Fibroblast of villous mesenchyme (primary cell): Measurements from ENCODE around the gene CTNNA1. TPM values are rescaled to one million over a fixed set of nuclear protein-coding genes. Genes with fewer than 3 reads are reported as not detected.

Source experiments
- DNase-seq: peaks from one replicate; pipeline ENCODE4 v3.0.0-alpha.2; 2010; ENCODE audit warnings: low read depth
- H3K4me3 ChIP-seq: 2 replicates; pipeline ENCODE4 v1.5.1; 2011; ENCODE audit warnings: low read depth, mild to moderate bottlenecking, low read length
- total RNA-seq: library from RNA; depleted of rRNA; stranded (reverse); fragments of >200 nt; gene quantifications from 2 replicates; pipeline ENCODE4 v1.2.3, GENCODE V29; 2012
- TF ChIP-seq, protein P1 (sequence below): IDR thresholded peaks from 2 replicates; pipeline ENCODE4 v1.5.1; 2012; ENCODE audit warnings: low read depth, mild to moderate bottlenecking, low read length; ENCODE audit not compliant: insufficient read depth

The CTNNA1 gene
- total RNA-seq, 1 donor: 461 TPM

DNA sequence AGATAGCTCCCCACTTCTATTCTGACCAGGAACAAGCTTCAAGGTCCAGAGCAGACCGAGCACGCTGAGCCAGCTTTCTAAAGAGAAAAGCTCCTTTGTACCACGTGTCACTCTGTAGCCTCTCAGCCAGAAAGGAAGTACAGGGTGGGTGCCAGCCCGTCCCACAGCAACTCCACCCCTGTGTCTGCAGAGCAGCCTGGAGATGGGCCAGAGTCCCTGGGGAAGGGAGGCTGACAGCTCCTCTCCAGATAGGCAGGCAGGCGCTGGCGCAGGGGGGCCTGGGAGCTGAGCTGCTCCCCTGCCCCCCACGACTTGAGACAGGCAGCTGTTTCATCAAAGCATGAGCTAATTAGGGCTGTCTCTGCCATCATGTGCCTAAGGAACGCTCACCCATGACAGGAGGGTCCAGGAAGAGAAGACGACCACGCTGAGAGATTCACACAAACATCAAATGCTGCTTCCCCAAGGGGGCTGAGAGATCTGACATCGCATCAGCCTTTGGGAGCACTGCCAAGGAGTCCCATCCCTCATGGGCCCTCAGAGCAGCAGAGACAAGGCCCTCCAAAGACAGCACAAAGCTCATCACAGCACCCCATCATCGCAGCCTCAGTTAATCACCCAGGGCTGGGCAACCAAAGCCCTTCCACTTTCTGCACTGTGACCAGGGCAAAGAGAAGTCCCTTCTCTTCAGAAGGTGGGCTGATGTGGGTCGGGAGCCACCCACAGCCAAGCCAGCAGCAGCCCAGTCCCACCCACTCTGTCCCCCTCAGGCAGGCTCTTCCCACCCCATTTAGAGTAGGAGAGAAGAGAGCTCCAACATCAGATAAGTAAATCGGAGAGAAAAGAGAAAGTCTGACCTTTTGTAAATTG lies 200.4 kb downstream of the CTNNA1 start:
- peak; percentile 74 for DNase-seq
- no peak overlapping the region for H3K4me3 ChIP-seq
- TF ChIP-seq, protein P1, sequence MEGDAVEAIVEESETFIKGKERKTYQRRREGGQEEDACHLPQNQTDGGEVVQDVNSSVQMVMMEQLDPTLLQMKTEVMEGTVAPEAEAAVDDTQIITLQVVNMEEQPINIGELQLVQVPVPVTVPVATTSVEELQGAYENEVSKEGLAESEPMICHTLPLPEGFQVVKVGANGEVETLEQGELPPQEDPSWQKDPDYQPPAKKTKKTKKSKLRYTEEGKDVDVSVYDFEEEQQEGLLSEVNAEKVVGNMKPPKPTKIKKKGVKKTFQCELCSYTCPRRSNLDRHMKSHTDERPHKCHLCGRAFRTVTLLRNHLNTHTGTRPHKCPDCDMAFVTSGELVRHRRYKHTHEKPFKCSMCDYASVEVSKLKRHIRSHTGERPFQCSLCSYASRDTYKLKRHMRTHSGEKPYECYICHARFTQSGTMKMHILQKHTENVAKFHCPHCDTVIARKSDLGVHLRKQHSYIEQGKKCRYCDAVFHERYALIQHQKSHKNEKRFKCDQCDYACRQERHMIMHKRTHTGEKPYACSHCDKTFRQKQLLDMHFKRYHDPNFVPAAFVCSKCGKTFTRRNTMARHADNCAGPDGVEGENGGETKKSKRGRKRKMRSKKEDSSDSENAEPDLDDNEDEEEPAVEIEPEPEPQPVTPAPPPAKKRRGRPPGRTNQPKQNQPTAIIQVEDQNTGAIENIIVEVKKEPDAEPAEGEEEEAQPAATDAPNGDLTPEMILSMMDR: no peak

DNA sequence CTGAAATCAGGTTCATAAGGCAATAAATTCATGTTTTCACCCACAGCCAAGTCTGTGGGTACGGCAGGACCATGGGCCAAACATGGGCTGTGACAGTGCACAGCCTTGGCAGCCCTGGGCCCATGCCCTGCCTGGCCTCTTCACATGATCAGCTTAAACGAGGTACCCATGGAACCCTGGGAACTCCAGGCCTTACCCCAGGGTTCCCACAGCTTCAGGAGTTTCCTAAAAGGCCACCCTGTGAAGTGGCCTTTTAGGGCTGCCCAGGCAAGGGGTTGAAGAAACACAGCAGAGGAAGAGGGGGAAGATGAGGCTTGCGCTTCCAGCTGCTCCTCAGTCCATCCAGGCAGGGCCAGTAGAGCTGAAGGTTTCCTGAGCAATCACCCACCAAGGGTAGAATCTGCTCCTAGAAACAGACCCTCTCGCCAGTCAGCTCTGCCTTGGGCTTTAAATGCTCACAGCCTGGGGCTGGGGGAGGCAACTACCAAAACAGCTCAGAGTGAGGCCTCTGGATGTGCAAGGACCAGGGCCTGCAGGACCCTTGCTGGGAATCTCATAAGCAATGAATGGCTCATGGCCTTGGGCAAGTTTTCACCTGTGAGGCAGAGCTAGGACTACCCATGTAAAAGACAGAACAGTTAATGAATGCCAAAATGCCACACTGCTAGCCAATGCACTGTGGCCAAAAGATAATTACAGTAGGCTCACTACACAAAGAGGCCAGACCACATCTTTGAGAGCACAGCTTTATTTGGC lies 201.2 kb downstream of the CTNNA1 start:
- TF ChIP-seq, protein P1: no peak
- no peak overlapping the region for H3K4me3 ChIP-seq
- no peak for DNase-seq

DNA sequence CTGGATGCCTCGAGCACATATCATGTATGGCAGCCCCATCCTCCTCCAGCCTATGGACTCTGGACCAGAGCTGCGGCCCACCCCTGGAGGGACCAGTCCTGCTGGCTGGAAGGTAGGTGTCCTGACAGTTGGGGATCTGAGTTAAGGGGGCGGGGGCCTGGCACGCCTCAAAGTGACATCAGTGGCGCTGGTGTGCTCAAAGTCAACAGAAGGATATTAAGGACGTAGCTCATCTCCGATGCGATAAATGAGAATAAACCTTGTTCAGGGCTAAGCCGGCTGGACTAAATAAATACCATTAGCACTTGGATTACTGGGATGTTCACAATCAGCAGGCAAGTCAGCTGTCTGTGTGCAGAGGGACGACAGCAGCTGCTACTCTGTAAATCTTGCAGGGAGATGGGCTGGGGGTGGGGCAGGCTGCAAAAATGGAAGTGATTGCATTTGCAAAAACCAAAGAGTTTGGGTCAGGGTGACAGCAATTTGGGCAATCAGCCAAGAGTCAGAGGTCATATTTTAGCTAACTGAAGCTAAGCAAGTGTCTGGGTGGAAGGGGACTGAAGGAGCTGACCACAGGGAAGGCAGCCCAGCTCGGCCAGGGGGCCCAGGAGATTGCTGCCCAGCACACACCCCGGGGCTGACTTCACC lies 201.9 kb downstream of the CTNNA1 start:
- TF ChIP-seq, protein P1: no peak
- H3K4me3 ChIP-seq: no peak overlapping the region
- peak; percentile 68 for DNase-seq

DNA sequence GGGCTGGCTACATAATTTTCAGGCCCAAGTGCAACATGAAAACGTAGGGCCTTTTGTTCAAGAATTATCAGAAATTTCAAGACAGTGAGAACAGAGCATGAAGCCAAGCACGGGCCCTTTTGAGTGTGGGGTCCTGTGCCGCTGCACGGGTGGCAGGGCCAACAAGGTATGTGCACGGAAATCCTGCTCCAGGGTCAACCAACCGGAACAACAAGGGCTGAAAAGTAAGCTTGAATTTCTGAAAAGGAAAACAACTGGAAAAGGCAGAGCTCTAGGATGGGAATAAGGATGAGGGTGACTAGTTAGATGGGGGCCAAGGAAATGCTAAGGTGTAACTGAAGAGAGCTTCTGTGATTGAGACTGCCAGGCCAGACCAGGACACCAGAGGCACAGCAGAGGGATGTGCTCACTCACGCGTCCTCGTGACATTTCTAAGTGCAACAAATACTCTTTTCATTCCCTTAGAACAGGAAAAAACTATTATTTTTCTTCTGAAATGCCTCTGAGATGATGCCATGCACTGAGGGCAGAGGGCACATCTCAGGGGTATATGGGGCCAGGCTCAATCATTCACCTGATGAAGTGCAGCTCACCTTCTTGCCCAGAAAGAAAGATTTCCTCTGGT lies 202.6 kb downstream of the CTNNA1 start:
- DNase-seq: no peak
- TF ChIP-seq, protein P1: no peak
- H3K4me3 ChIP-seq: no peak overlapping the region

DNA sequence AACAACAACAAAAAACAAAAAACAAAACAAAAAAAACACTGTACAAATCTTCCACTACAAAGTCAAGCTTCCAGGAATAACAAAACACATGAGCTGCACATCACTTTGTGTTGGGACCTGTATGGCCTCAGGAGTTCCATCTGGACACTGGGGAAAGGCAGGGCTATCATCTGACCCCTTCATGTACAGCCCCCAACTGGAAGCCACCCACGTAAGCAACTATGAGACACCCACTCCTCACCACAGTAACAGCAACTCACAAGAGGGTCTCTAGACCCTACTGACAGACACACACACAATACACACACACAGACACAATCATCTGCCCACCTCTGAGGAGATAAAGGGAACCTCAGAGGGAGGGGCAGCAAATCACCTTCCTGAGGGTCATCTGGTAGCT lies 203.6 kb downstream of the CTNNA1 start:
- no peak overlapping the region for H3K4me3 ChIP-seq
- DNase-seq: no peak
- TF ChIP-seq, protein P1: no peak

DNA sequence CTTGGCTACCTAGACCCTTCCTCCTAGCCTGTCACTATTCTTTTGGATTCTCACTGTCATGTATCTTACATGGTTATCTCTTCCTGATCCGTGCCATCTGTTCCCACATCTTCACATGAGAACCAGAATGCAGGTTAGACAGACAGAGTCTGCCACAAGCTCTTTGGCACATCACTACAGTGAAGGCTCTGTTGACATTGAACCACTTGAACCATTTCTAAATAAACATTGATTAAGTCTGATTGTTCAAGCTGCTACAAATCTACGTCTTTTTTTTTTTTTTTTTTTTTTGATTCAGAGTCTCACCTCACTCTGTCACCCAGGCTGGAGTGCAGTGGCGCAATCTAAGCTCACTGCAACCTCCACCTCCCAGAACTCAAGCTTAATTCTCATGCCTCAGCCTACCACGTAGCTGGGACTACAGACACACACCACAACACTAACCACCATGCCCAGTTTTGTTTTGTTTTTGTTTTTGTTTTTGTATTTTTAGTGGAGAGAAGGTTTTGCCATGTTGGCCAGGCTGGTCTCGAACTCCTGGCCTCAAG lies 207.0 kb downstream of the CTNNA1 start:
- H3K4me3 ChIP-seq: no peak overlapping the region
- no peak for DNase-seq
- TF ChIP-seq, protein P1: no peak
